HG03108 (cell line): ENCODE measurements around the gene ELMO3.

ENCODE experiments used
- ATAC-seq: cut with Tn5 transposase; IDR thresholded peaks from one replicate; pipeline ENCODE4 v1.9.1; 2021; ENCODE audit warnings: moderate library complexity; ENCODE audit not compliant: unreplicated experiment

Gene ELMO3

GRCh38 chr16:67196881-67197280 lies 2.0 kb upstream of the ELMO3 start:
- ATAC-seq: no peak

GRCh38 chr16:67197704-67198103 lies 1.2 kb upstream of the ELMO3 start:
- ATAC-seq: no peak

GRCh38 chr16:67198238-67198734 lies 645 bp upstream of the ELMO3 start:
- no peak for ATAC-seq

GRCh38 chr16:67199808-67200198 lies 872 bp downstream of the ELMO3 start:
- ATAC-seq: no peak

GRCh38 chr16:67200491-67200890 lies 1.6 kb downstream of the ELMO3 start:
- no peak for ATAC-seq

- no peak for ATAC-seq
Observed at GRCh38 chr16:67201411-67202345, 2.7 kb downstream of the ELMO3 start.

GRCh38 chr16:67202426-67202825 lies 3.5 kb downstream of the ELMO3 start:
- ATAC-seq: no peak

- no peak for ATAC-seq
Observed at GRCh38 chr16:67202956-67203493, 4.1 kb downstream of the ELMO3 start.

GRCh38 chr16:67204076-67204475 lies 5.1 kb downstream of the ELMO3 start:
- no peak for ATAC-seq

GRCh38 chr16:67206129-67206837 lies 7.4 kb downstream of the ELMO3 start:
- ATAC-seq: no peak

- ATAC-seq: no peak
Observed at GRCh38 chr16:67206838-67207248, 7.9 kb downstream of the ELMO3 start.

GRCh38 chr16:67207249-67208091 lies 8.5 kb downstream of the ELMO3 start:
- no peak for ATAC-seq

GRCh38 chr16:67208154-67208896 lies 9.4 kb downstream of the ELMO3 start:
- ATAC-seq: no peak

GRCh38 chr16:67209565-67209964 lies 10.6 kb downstream of the ELMO3 start:
- no peak for ATAC-seq

GRCh38 chr16:67210069-67210937 lies 11.4 kb downstream of the ELMO3 start:
- ATAC-seq: no peak

GRCh38 chr16:67211674-67212073 lies 12.7 kb downstream of the ELMO3 start:
- ATAC-seq: no peak

GRCh38 chr16:67212766-67213165 lies 13.8 kb downstream of the ELMO3 start:
- ATAC-seq: no peak

GRCh38 chr16:67213197-67214019 lies 14.5 kb downstream of the ELMO3 start:
- ATAC-seq: no peak
